KMS-11 (cell line): ENCODE data around the gene SMCHD1.
"Not testable (repeated sequence)": the region's sequence is repeated elsewhere in the genome, so short reads cannot be mapped to it uniquely, and the experiment has no call there.

Experiments used
- H2AFZ ChIP-seq: fragments of 200-600 bp; sonication (generic); 2 replicates; pipeline ENCODE4 v1.6.1; 2016; ENCODE audit warnings: antibody characterized with exemption, mixed run types, low read depth
- H3K27ac ChIP-seq: fragments of 200-600 bp; sonication (generic); 2 replicates; pipeline ENCODE4 v1.6.1; 2016; ENCODE audit warnings: mild to moderate bottlenecking, mixed run types
- H3K27me3 ChIP-seq: fragments of 200-600 bp; sonication (generic); 2 replicates; pipeline ENCODE4 v1.6.1; 2017; ENCODE audit warnings: mild to moderate bottlenecking, low read depth, mixed run types, moderate library complexity; ENCODE audit not compliant: insufficient read depth
- H3K36me3 ChIP-seq: fragments of 200-600 bp; sonication (generic); 2 replicates; pipeline ENCODE4 v1.6.1; 2017; ENCODE audit warnings: mild to moderate bottlenecking, mixed run types; ENCODE audit not compliant: insufficient read depth
- H3K4me1 ChIP-seq: fragments of 200-600 bp; sonication (generic); 2 replicates; pipeline ENCODE4 v1.6.1; 2016; ENCODE audit warnings: mild to moderate bottlenecking, low read depth, mixed run types; ENCODE audit not compliant: poor library complexity, severe bottlenecking
- H3K4me2 ChIP-seq: fragments of 200-600 bp; sonication (generic); 2 replicates; pipeline ENCODE4 v1.7.0; 2016; ENCODE audit warnings: mild to moderate bottlenecking, mixed run types
- H3K4me3 ChIP-seq: fragments of 200-600 bp; sonication (generic); IDR thresholded peaks from 2 replicates; pipeline ENCODE4 v1.6.1; 2017; ENCODE audit warnings: low read depth, low read length, mixed read lengths; ENCODE audit not compliant: insufficient read depth
- H3K79me2 ChIP-seq: fragments of 200-600 bp; sonication (generic); 2 replicates; pipeline ENCODE4 v1.6.1; 2016; ENCODE audit warnings: low read depth, mixed run types; ENCODE audit not compliant: insufficient read depth
- H3K9ac ChIP-seq: fragments of 200-600 bp; sonication (generic); 2 replicates; pipeline ENCODE4 v1.6.1; 2016; ENCODE audit warnings: mild to moderate bottlenecking, mixed run types
- H4K20me1 ChIP-seq: fragments of 200-600 bp; sonication (generic); 2 replicates; pipeline ENCODE4 v1.6.1; 2016; ENCODE audit warnings: mild to moderate bottlenecking, mixed run types; ENCODE audit not compliant: insufficient read depth
- CTCF ChIP-seq: fragments of 200-600 bp; sonication (generic); conservative IDR thresholded peaks from 2 replicates; pipeline ENCODE4 v1.6.1; 2017; ENCODE audit warnings: low read depth, mild to moderate bottlenecking, antibody characterized with exemption, low read length, moderate library complexity, mixed read lengths

SMCHD1 gene

GRCh38 chr18:2848247-2849246, 193.0 kb downstream of the SMCHD1 start:
- Histone ChIP-seq H3K4me3 (no peak overlapping the region), H3K27me3 (no peaks in the 10 kb centered on the region), H2AFZ (no peak overlapping the region), H3K79me2 (no peaks in the 10 kb centered on the region), H3K4me2 (no peak overlapping the region), H3K4me1 (no peaks in the 10 kb centered on the region), H3K27ac (no peak overlapping the region), H4K20me1 (no peaks in the 10 kb centered on the region), H3K36me3 (no peaks in the 10 kb centered on the region), H3K9ac (no peak overlapping the region)
- no peak for TF ChIP-seq CTCF

DNA sequence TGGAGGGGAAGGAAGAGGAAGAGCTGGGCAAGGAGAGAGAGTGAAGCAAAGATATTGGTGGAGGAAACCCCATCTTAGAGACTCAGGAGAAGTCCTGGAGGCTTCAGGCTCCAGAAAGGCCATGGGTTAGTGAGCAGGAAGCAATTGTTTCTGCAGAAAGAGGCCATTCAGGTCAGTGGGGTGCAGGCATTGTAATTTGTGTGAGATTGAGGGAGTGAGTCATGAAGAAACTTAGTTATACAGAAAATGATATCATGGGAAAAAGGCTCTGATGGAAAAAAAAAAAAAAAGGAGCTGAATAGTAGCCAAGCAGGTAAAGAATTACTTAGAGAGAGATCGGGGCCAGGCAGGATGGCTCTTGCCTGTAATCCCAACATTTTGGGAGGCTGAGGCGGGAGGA, 195.3 kb downstream of the SMCHD1 start:
- Histone ChIP-seq H3K4me1 (no peaks in the 10 kb centered on the region), H3K79me2 (no peaks in the 10 kb centered on the region), H4K20me1 (no peaks in the 10 kb centered on the region), H2AFZ (no peak overlapping the region), H3K36me3 (no peaks in the 10 kb centered on the region), H3K4me2 (no peak overlapping the region), H3K27ac (no peak overlapping the region), H3K4me3 (no peak overlapping the region), H3K9ac (no peak overlapping the region), H3K27me3 (no peaks in the 10 kb centered on the region)
- no peak for TF ChIP-seq CTCF

DNA sequence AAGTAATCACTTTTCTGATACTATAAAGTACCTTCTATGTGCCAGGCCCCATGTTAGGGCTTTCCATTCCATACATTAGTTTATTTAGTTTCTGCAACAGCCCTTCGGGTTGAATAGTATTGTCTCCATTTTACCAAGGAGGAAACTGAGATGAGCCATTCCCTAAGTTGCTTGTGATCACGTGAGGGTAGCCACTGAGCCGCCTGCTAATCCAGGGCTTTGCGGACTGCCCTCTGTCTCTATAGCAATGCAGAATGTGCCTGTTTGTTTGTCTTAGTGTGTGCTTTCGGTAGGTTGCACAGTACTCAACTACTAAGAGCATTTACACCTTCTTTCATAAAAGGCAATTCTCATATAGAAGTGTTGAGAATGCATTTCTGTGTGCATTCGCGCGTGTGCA, 196.2 kb downstream of the SMCHD1 start:
- Histone ChIP-seq H2AFZ (no peak overlapping the region), H3K27ac (no peak overlapping the region), H3K27me3 (no peaks in the 10 kb centered on the region), H3K4me3 (no peak overlapping the region), H3K4me1 (no peaks in the 10 kb centered on the region), H4K20me1 (no peaks in the 10 kb centered on the region), H3K36me3 (no peaks in the 10 kb centered on the region), H3K4me2 (no peak overlapping the region), H3K9ac (no peak overlapping the region), H3K79me2 (no peaks in the 10 kb centered on the region)
- TF ChIP-seq CTCF, result no peak

GRCh38 chr18:2852460-2852859, 196.9 kb downstream of the SMCHD1 start:
- not testable (repeated sequence) for H4K20me1 ChIP-seq, H3K27me3 ChIP-seq, H3K79me2 ChIP-seq, H3K36me3 ChIP-seq, H3K4me2 ChIP-seq, H3K4me1 ChIP-seq, H2AFZ ChIP-seq, H3K4me3 ChIP-seq, H3K27ac ChIP-seq, H3K9ac ChIP-seq
